GM18517 (cell line): ENCODE results near the gene GDAP1L1.

ENCODE experiments used
- ATAC-seq: cut with Tn5 transposase; IDR thresholded peaks from one replicate; pipeline ENCODE4 v1.9.1; 2021; ENCODE audit warnings: mild to moderate bottlenecking, moderate library complexity; ENCODE audit not compliant: unreplicated experiment

Gene GDAP1L1

GRCh38 chr20:44247131-44247571 lies at the start of gene GDAP1L1:
TSS of gene GDAP1L1 (plus strand) at chr20:44247308. CDS start at chr20:44247335, 27 bp downstream.
- no peak for ATAC-seq

GRCh38 chr20:44198872-44199271 lies 48.2 kb upstream of the GDAP1L1 start:
- no peak for ATAC-seq

GRCh38 chr20:44199877-44200276 lies 47.2 kb upstream of the GDAP1L1 start:
- ATAC-seq, result no peak

- ATAC-seq, result no peak
Measured at GRCh38 chr20:44200371-44200770, 46.7 kb upstream of the GDAP1L1 start.

- no peak for ATAC-seq
Measured at GRCh38 chr20:44200983-44201382, 46.1 kb upstream of the GDAP1L1 start.

GRCh38 chr20:44203161-44203560 lies 43.9 kb upstream of the GDAP1L1 start:
- no peak for ATAC-seq

GRCh38 chr20:44204156-44204831 lies 42.8 kb upstream of the GDAP1L1 start:
- ATAC-seq, result no peak

- ATAC-seq, result no peak
Measured at GRCh38 chr20:44204832-44205215, 42.3 kb upstream of the GDAP1L1 start.

GRCh38 chr20:44206132-44206531 lies 41.0 kb upstream of the GDAP1L1 start:
- ATAC-seq, result no peak

- ATAC-seq, result no peak
Measured at GRCh38 chr20:44207126-44207723, 39.9 kb upstream of the GDAP1L1 start.

- ATAC-seq, result no peak
Measured at GRCh38 chr20:44208165-44208564, 38.9 kb upstream of the GDAP1L1 start.

GRCh38 chr20:44208770-44209169 lies 38.3 kb upstream of the GDAP1L1 start:
- ATAC-seq, result no peak

GRCh38 chr20:44209686-44210405 lies 37.3 kb upstream of the GDAP1L1 start:
- no peak for ATAC-seq

GRCh38 chr20:44210406-44211176 lies 36.5 kb upstream of the GDAP1L1 start, which contains the start of gene OSER1:
TSS of gene OSER1 (minus strand) at chr20:44210771. CDS start at chr20:44206957, 3,814 bp downstream.
- ATAC-seq, result peak; percentile 80

GRCh38 chr20:44211177-44212039 lies 35.7 kb upstream of the GDAP1L1 start:
- peak; percentile 8 for ATAC-seq

GRCh38 chr20:44212792-44213191 lies 34.3 kb upstream of the GDAP1L1 start:
- ATAC-seq, result no peak

- no peak for ATAC-seq
Measured at GRCh38 chr20:44215125-44215524, 32.0 kb upstream of the GDAP1L1 start.

GRCh38 chr20:44217342-44218092 lies 29.6 kb upstream of the GDAP1L1 start:
- no peak for ATAC-seq

GRCh38 chr20:44218446-44218845 lies 28.7 kb upstream of the GDAP1L1 start:
- no peak for ATAC-seq
